HEK293T (cell line): ENCODE results near the gene MROH7.
"Not testable (repeated sequence)": the region's sequence is repeated elsewhere in the genome, so short reads cannot be mapped to it uniquely, and the experiment has no call there.

Experiments used
- CTCF ChIA-PET: fragments of 350-600 bp; formaldehyde crosslinking; extraction: SDS; loops from one replicate; lab custom pipeline; 2021; ENCODE audit warnings: antibody characterized with exemption, inconsistent platforms; lab: Yijun Ruan, JAX
- POLR2A ChIA-PET: fragments of 350-600 bp; formaldehyde crosslinking; extraction: SDS; loops from one replicate; lab custom pipeline; 2020; ENCODE audit warnings: antibody characterized with exemption, inconsistent platforms; lab: Yijun Ruan, JAX
- DNase-seq: peaks from one replicate; pipeline ENCODE4 v3.0.0; 2012; ENCODE audit warnings: mixed read lengths; ENCODE audit errors: extremely low spot score
- ARNT ChIP-seq: fragments of 450-650 bp; IDR thresholded peaks from 2 replicates; pipeline ENCODE4 v1.6.1; 2017; ENCODE audit warnings: mild to moderate bottlenecking
- BHLHE40 ChIP-seq: fragments of 450-650 bp; IDR thresholded peaks from 2 replicates; pipeline ENCODE4 v1.6.1; 2016; ENCODE audit warnings: mild to moderate bottlenecking, moderate library complexity, borderline replicate concordance
- CTBP1 ChIP-seq: fragments of 450-650 bp; IDR thresholded peaks from 2 replicates; pipeline ENCODE4 v1.6.1; 2016; ENCODE audit warnings: borderline replicate concordance
- ELF4 ChIP-seq: fragments of 450-650 bp; IDR thresholded peaks from 2 replicates; pipeline ENCODE4 v1.6.1; 2017; ENCODE audit warnings: antibody characterized with exemption
- FOXA1 ChIP-seq: fragments of 450-650 bp; IDR thresholded peaks from 2 replicates; pipeline ENCODE4 v1.6.1; 2016; ENCODE audit warnings: mild to moderate bottlenecking
- FOXK2 ChIP-seq: fragments of 450-650 bp; IDR thresholded peaks from 2 replicates; pipeline ENCODE4 v1.6.1; 2016; ENCODE audit warnings: mild to moderate bottlenecking
- FOXM1 ChIP-seq: fragments of 450-650 bp; IDR thresholded peaks from 2 replicates; pipeline ENCODE4 v1.6.1; 2017; ENCODE audit warnings: mild to moderate bottlenecking, borderline replicate concordance
- HDGF ChIP-seq: fragments of 450-650 bp; IDR thresholded peaks from 2 replicates; pipeline ENCODE4 v1.6.1; 2017; ENCODE audit warnings: antibody characterized with exemption, borderline replicate concordance
- L3MBTL2 ChIP-seq: fragments of 450-650 bp; conservative IDR thresholded peaks from 2 replicates; pipeline ENCODE4 v1.6.1; 2016; ENCODE audit warnings: mild to moderate bottlenecking
- LEF1 ChIP-seq: fragments of 450-650 bp; IDR thresholded peaks from 2 replicates; pipeline ENCODE4 v1.6.1; 2017; ENCODE audit warnings: mild to moderate bottlenecking, borderline replicate concordance
- NFRKB ChIP-seq: fragments of 450-650 bp; IDR thresholded peaks from 2 replicates; pipeline ENCODE4 v1.6.1; 2016; ENCODE audit warnings: mild to moderate bottlenecking, moderate library complexity
- PKNOX1 ChIP-seq: fragments of 450-650 bp; IDR thresholded peaks from 2 replicates; pipeline ENCODE4 v1.6.1; 2016
- SP1 ChIP-seq: fragments of 450-650 bp; IDR thresholded peaks from 2 replicates; pipeline ENCODE4 v1.6.1; 2017
- SUZ12 ChIP-seq: fragments of 450-650 bp; IDR thresholded peaks from 2 replicates; pipeline ENCODE4 v1.6.1; 2016; ENCODE audit warnings: mild to moderate bottlenecking
- TARDBP ChIP-seq: fragments of 450-650 bp; IDR thresholded peaks from 2 replicates; pipeline ENCODE4 v1.6.1; 2016
- ZNF384 ChIP-seq: fragments of 450-650 bp; IDR thresholded peaks from 2 replicates; pipeline ENCODE4 v1.6.1; 2016

Gene MROH7

GRCh38 chr1:54619749-54620148, 21.8 kb upstream of the MROH7 start:
- no peak for DNase-seq
- ChIA-PET POLR2A (no interaction called here), CTCF (no interaction called here)
- TF ChIP-seq ELF4: no peak
- TF ChIP-seq CTBP1: no peak
- TF ChIP-seq PKNOX1: no peak

GRCh38 chr1:54623216-54624007, 18.2 kb upstream of the MROH7 start, which contains the start of gene FAM151A:
FAM151A (minus strand) TSS chr1:54623525; CDS start chr1:54623395, 130 bp downstream.
- DNase-seq: no peak
- no peak for TF ChIP-seq ARNT
- no peak for TF ChIP-seq LEF1
- CTCF ChIA-PET: interaction anchor here (0.6 kb wide), 1 partner anchor 146 kb away, joined by 5 read pairs; no protein-coding TSS in a partner anchor
- POLR2A ChIA-PET: no interaction called here

GRCh38 chr1:54624466-54625464, 16.8 kb upstream of the MROH7 start:
- ChIA-PET POLR2A (no interaction called here), CTCF (no interaction called here)
- no peak for TF ChIP-seq SP1
- TF ChIP-seq LEF1: no peak
- TF ChIP-seq NFRKB: no peak
- TF ChIP-seq HDGF: no peak
- no peak for TF ChIP-seq SUZ12
- no peak for TF ChIP-seq BHLHE40
- no peak for TF ChIP-seq FOXA1
- no peak for TF ChIP-seq CTBP1
- TF ChIP-seq FOXK2: no peak
- no peak for DNase-seq

GRCh38 chr1:54627196-54627595, 14.4 kb upstream of the MROH7 start:
- ChIA-PET POLR2A (no interaction called here), CTCF (no interaction called here)
- no peak for TF ChIP-seq CTBP1
- no peak for TF ChIP-seq L3MBTL2
- no peak for TF ChIP-seq NFRKB
- TF ChIP-seq SUZ12: no peak
- TF ChIP-seq ZNF384: no peak
- TF ChIP-seq ARNT: no peak
- no peak for TF ChIP-seq FOXA1
- TF ChIP-seq PKNOX1: no peak
- no peak for TF ChIP-seq FOXK2
- TF ChIP-seq LEF1: no peak
- no peak for TF ChIP-seq SP1
- TF ChIP-seq TARDBP: no peak
- TF ChIP-seq FOXM1: no peak
- no peak for DNase-seq

DNA sequence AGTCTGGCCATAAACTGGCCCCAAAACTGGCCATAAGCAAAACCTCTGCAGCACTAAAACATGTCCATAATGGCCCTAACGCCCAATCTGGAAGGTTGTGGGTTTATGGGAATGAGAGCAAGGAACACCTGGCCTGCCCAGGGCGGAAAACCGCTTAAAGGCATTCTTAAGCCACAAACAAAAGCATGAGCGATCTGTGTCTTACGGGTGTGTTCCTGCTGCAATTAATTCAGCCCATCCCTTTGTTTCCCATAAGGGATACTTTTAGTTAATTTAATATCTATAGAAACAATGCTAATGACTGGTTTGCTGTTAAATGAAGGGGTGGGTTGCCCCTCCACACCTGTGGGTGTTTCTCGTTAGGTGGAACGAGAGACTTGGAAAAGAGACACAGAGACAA, 5.8 kb upstream of the MROH7 start:
- DNase-seq, POLR2A ChIA-PET, CTCF ChIA-PET: not testable (repeated sequence)

- DNase-seq, CTCF ChIA-PET, POLR2A ChIA-PET: not testable (repeated sequence)
Observed at GRCh38 chr1:54636461-54637446, 4.8 kb upstream of the MROH7 start.

DNA sequence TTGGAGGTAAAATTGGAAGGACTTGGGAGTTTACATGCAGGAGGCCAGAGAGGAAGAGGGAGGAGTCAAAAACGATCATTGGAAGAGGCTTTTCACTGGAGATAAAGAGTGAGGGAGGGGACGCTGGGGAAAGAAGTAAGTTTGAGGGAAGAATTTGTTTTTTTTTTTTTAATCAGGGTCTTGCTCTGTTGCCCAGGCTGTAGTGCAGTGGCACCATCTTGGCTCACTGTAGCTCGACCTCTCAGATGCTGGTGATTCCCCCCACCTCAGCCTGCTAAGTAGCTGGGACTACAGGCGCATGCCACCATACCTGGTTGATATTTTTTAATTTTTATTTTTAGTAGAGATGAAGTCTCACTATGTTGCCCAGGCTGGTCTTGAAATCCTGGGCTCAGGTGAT, 1.2 kb upstream of the MROH7 start:
- DNase-seq: no peak
- ChIA-PET CTCF (no interaction called here), POLR2A (no interaction called here)
- no peak for TF ChIP-seq ELF4
